IPS-11a (cell line): ENCODE results near the gene C16orf54.
"Not testable (repeated sequence)": the region's sequence is repeated elsewhere in the genome, so short reads cannot be mapped to it uniquely, and the experiment has no call there.

Experiments used
- H3K4me3 ChIP-seq: one replicate; pipeline ENCODE4 v1.5.1; 2013; ENCODE audit warnings: low read depth, low read length, control low read depth

The C16orf54 gene

GRCh38 chr16:29743475-29743826 lies 2.3 kb downstream of the C16orf54 start:
- no peak overlapping the region for H3K4me3 ChIP-seq

GRCh38 chr16:29742683-29743275 lies 3.0 kb downstream of the C16orf54 start:
- H3K4me3 ChIP-seq, result no peak overlapping the region

- H3K4me3 ChIP-seq, result not testable (repeated sequence)
These were observed 5.2 kb downstream of the C16orf54 start for GRCh38 chr16:29740630-29741015.

- H3K4me3 ChIP-seq, result not testable (repeated sequence)
These were observed 5.7 kb downstream of the C16orf54 start for GRCh38 chr16:29739927-29740629.

- H3K4me3 ChIP-seq, result no peak overlapping the region
These were observed 7.3 kb downstream of the C16orf54 start for GRCh38 chr16:29738514-29738913.

- no peak overlapping the region for H3K4me3 ChIP-seq
These were observed 8.1 kb downstream of the C16orf54 start for GRCh38 chr16:29737713-29738112.

GRCh38 chr16:29736764-29737163 lies 9.0 kb downstream of the C16orf54 start:
- H3K4me3 ChIP-seq, result no peak overlapping the region

- no peak overlapping the region for H3K4me3 ChIP-seq
These were observed 9.7 kb downstream of the C16orf54 start for GRCh38 chr16:29736112-29736511.

- H3K4me3 ChIP-seq, result no peak overlapping the region
These were observed 11.0 kb downstream of the C16orf54 start for GRCh38 chr16:29734786-29735185.

GRCh38 chr16:29731768-29732601 lies 13.8 kb downstream of the C16orf54 start:
- not testable (repeated sequence) for H3K4me3 ChIP-seq

GRCh38 chr16:29730649-29731048 lies 15.1 kb downstream of the C16orf54 start:
- no peak overlapping the region for H3K4me3 ChIP-seq

- H3K4me3 ChIP-seq, result no peak overlapping the region
These were observed 16.7 kb downstream of the C16orf54 start for GRCh38 chr16:29729116-29729521.

- no peak overlapping the region for H3K4me3 ChIP-seq
These were observed 18.3 kb downstream of the C16orf54 start for GRCh38 chr16:29727452-29727851.

GRCh38 chr16:29726845-29727377 lies 18.9 kb downstream of the C16orf54 start:
- H3K4me3 ChIP-seq, result no peak overlapping the region

GRCh38 chr16:29721167-29721879 lies 24.5 kb downstream of the C16orf54 start:
- H3K4me3 ChIP-seq, result not testable (repeated sequence)

- no peak overlapping the region for H3K4me3 ChIP-seq
These were observed 25.1 kb downstream of the C16orf54 start for GRCh38 chr16:29720703-29721102.

- no peak overlapping the region for H3K4me3 ChIP-seq
These were observed 26.7 kb downstream of the C16orf54 start for GRCh38 chr16:29719063-29719462.

GRCh38 chr16:29717113-29717512 lies 28.7 kb downstream of the C16orf54 start:
- H3K4me3 ChIP-seq, result no peak overlapping the region

GRCh38 chr16:29714972-29715371 lies 30.8 kb downstream of the C16orf54 start:
- no peak overlapping the region for H3K4me3 ChIP-seq

- no peak overlapping the region for H3K4me3 ChIP-seq
These were observed 31.4 kb downstream of the C16orf54 start for GRCh38 chr16:29714396-29714795.

- no peak overlapping the region for H3K4me3 ChIP-seq
These were observed 33.0 kb downstream of the C16orf54 start for GRCh38 chr16:29712809-29713208.
